Mesenchymal stem cell (in vitro differentiated cells and primary cell): Measurements from ENCODE around the gene ARG1.

Source experiments
- DNase-seq: peaks from one replicate; pipeline ENCODE4 v3.0.0-alpha.2; 2013
- H2AFZ ChIP-seq: one replicate; pipeline ENCODE4 v1.6.1; 2013; ENCODE audit warnings: low read depth, mild to moderate bottlenecking, control low read depth, inconsistent platforms, low read length, moderate library complexity
- H2AK5ac ChIP-seq: 2 replicates; pipeline ENCODE4 v1.6.1; 2013; ENCODE audit warnings: low read length, moderate library complexity, mild to moderate bottlenecking, inconsistent platforms; ENCODE audit not compliant: severe bottlenecking
- H2BK120ac ChIP-seq: one replicate; pipeline ENCODE4 v1.6.1; 2013; ENCODE audit warnings: low read depth, mild to moderate bottlenecking, inconsistent platforms, low read length, moderate library complexity
- H2BK12ac ChIP-seq, 2 experiments: one replicate each; pipeline ENCODE4 v1.6.1; 2013; ENCODE audit warnings: inconsistent platforms in 2 of 2, low read length in 2 of 2, mild to moderate bottlenecking in 2 of 2, moderate library complexity in 2 of 2, control low read depth in 1 of 2
- H2BK15ac ChIP-seq: one replicate; pipeline ENCODE4 v1.6.1; 2013; ENCODE audit warnings: mild to moderate bottlenecking, low read depth, inconsistent platforms; ENCODE audit not compliant: poor library complexity, severe bottlenecking
- H2BK5ac ChIP-seq: 2 replicates; pipeline ENCODE4 v1.6.1; 2013; ENCODE audit warnings: low read depth, mild to moderate bottlenecking, low read length, control low read depth, inconsistent platforms; ENCODE audit not compliant: poor library complexity, severe bottlenecking
- H3K14ac ChIP-seq, 2 experiments: one replicate each; pipeline ENCODE4 v1.6.1; 2013; ENCODE audit warnings: inconsistent platforms in 2 of 2, low read length in 2 of 2, control low read depth in 1 of 2, mild to moderate bottlenecking in 1 of 2, moderate library complexity in 1 of 2
- H3K18ac ChIP-seq, 2 experiments: one replicate each; pipeline ENCODE4 v1.6.1; 2013; ENCODE audit warnings: inconsistent platforms in 2 of 2, low read length in 2 of 2, control low read depth in 1 of 2, low read depth in 1 of 2, mild to moderate bottlenecking in 1 of 2
- H3K23ac ChIP-seq, 2 experiments: one replicate each; pipeline ENCODE4 v1.6.1; 2013; ENCODE audit warnings: inconsistent platforms in 2 of 2, low read length in 2 of 2, mild to moderate bottlenecking in 2 of 2, moderate library complexity in 2 of 2, control low read depth in 1 of 2
- H3K27ac ChIP-seq: 2 replicates; pipeline ENCODE4 v1.5.1; 2013; ENCODE audit warnings: mild to moderate bottlenecking, moderate library complexity, low read length, control low read depth, inconsistent platforms; ENCODE audit not compliant: poor library complexity, severe bottlenecking
- H3K27me3 ChIP-seq, 2 experiments: 2 replicates each; pipeline versions ENCODE4 v1.6.1 to v1.7.0; 2013; ENCODE audit warnings: low read length in 2 of 2, mild to moderate bottlenecking in 2 of 2, moderate library complexity in 2 of 2, control low read depth in 1 of 2, inconsistent platforms in 1 of 2; ENCODE audit not compliant: control insufficient read depth in 1 of 2, insufficient read depth in 1 of 2
- H3K36me3 ChIP-seq, 2 experiments: 2 replicates each; pipeline versions ENCODE4 v1.6.1 to v1.7.0; 2013; ENCODE audit warnings: low read length in 2 of 2, control low read depth in 1 of 2, inconsistent platforms in 1 of 2, low read depth in 1 of 2, mild to moderate bottlenecking in 1 of 2; ENCODE audit not compliant: insufficient read depth in 2 of 2, control insufficient read depth in 1 of 2
- H3K4ac ChIP-seq, 2 experiments: one replicate each; pipeline ENCODE4 v1.6.1; 2013; ENCODE audit warnings: inconsistent platforms in 2 of 2, low read length in 2 of 2, mild to moderate bottlenecking in 2 of 2, moderate library complexity in 2 of 2, control low read depth in 1 of 2, low read depth in 1 of 2
- H3K4me1 ChIP-seq: 2 replicates; pipeline ENCODE4 v1.6.1; 2013; ENCODE audit warnings: low read depth, low read length, control low read depth; ENCODE audit not compliant: control insufficient read depth, insufficient read depth
- H3K4me2 ChIP-seq: 2 replicates; pipeline ENCODE4 v1.6.1; 2013; ENCODE audit warnings: low read length, mild to moderate bottlenecking, inconsistent platforms; ENCODE audit not compliant: poor library complexity, severe bottlenecking
- H3K4me3 ChIP-seq, 2 experiments: 2 replicates each; pipeline versions ENCODE4 v1.5.1 to v1.7.0; 2013; ENCODE audit warnings: low read length in 2 of 2, mild to moderate bottlenecking in 2 of 2, control low read depth in 1 of 2, low read depth in 1 of 2; ENCODE audit not compliant: insufficient read depth in 1 of 2
- H3K79me1 ChIP-seq: replicated peaks from 2 replicates; pipeline ENCODE4 v1.6.1; 2013; ENCODE audit warnings: mild to moderate bottlenecking, control low read depth, low read length, inconsistent platforms; ENCODE audit not compliant: poor library complexity, severe bottlenecking
- H3K9ac ChIP-seq: 2 replicates; pipeline ENCODE4 v1.7.0; 2013; ENCODE audit warnings: mild to moderate bottlenecking, low read length, moderate library complexity
- H3K9me3 ChIP-seq: 2 replicates; pipeline ENCODE4 v1.7.0; 2013; ENCODE audit warnings: mild to moderate bottlenecking, low read length; ENCODE audit not compliant: control insufficient read depth
- H4K8ac ChIP-seq: one replicate; pipeline ENCODE4 v1.6.1; 2013; ENCODE audit warnings: inconsistent platforms, mild to moderate bottlenecking, low read length, moderate library complexity
- H4K91ac ChIP-seq: one replicate; pipeline ENCODE4 v1.6.1; 2013; ENCODE audit warnings: mild to moderate bottlenecking, low read length, inconsistent platforms
- WGBS: methylation state at CpG from one replicate; pipeline ENCODE4 v1.1.7; 2013; ENCODE audit warnings: mixed read lengths; 5-methylcytosine and 5-hydroxymethylcytosine counted together

Gene ARG1

GRCh38 chr6:131627724-131628682 is 55.0 kb downstream of the ARG1 start, which contains the start of gene MED23:
TSS of gene MED23 (minus strand) at chr6:131628242. CDS start at chr6:131628049, 193 bp downstream.
- Histone ChIP-seq H2BK12ac (no peak within 1 kb of the TSS), H3K79me1 (peaks cover 10% of the 10 kb centered on the region), H3K18ac (peak within 1 kb of the TSS; percentile 79 to 84), H4K8ac (peak within 1 kb of the TSS; percentile 97), H3K4me2 (peak within 1 kb of the TSS; percentile 77), H3K14ac (peak within 1 kb of the TSS in 1 of 2 experiments; percentile 89), H3K9me3 (no peaks in the 10 kb centered on the region), H3K27me3 (peaks cover 0 to 7% of the 10 kb centered on the region in 2 experiments), H3K4me1 (no peaks in the 10 kb centered on the region), H3K4ac (peak within 1 kb of the TSS in 1 of 2 experiments; percentile 75), H3K9ac (peak within 1 kb of the TSS; percentile 92), H4K91ac (peak within 1 kb of the TSS; percentile 79), H3K36me3 (peaks cover 4 to 25% of the 10 kb centered on the region in 2 experiments), H2AFZ (peak within 1 kb of the TSS; percentile 98), H2AK5ac (no peak within 1 kb of the TSS), H2BK120ac (no peak within 1 kb of the TSS), H3K4me3 (peak within 1 kb of the TSS; percentile 93 to 94), H3K23ac (peak within 1 kb of the TSS in 1 of 2 experiments; percentile 17), H2BK5ac (peak within 1 kb of the TSS; percentile 44), H3K27ac (peak within 1 kb of the TSS; percentile 83), H2BK15ac (no peak within 1 kb of the TSS)
- 1% methylated on average over 49 of the region's 53 CpGs for WGBS
- peak; percentile 94 for DNase-seq

- Histone ChIP-seq H2BK120ac (no peak overlapping the region), H4K91ac (no peak overlapping the region), H3K9me3 (no peaks in the 10 kb centered on the region), H3K9ac (peak overlapping the region; percentile 92), H2BK12ac (no peak overlapping the region), H2AFZ (no peak overlapping the region), H3K4ac (no peak overlapping the region), H2AK5ac (no peak overlapping the region), H3K14ac (no peak overlapping the region), H3K27me3 (peaks cover 0 to 7% of the 10 kb centered on the region in 2 experiments), H2BK5ac (no peak overlapping the region), H3K4me3 (peak overlapping the region in 1 of 2 experiments; percentile 93), H3K23ac (no peak overlapping the region), H3K27ac (no peak overlapping the region), H3K79me1 (peaks cover 8% of the 10 kb centered on the region), H2BK15ac (no peak overlapping the region), H3K36me3 (peaks cover 4 to 18% of the 10 kb centered on the region in 2 experiments), H3K4me1 (no peaks in the 10 kb centered on the region), H3K18ac (no peak overlapping the region), H4K8ac (no peak overlapping the region), H3K4me2 (no peak overlapping the region)
- DNase-seq = peak; percentile 4
- WGBS = 71% methylated on average over 1 of the region's 1 CpG
Measured at GRCh38 chr6:131628726-131629125, 55.7 kb downstream of the ARG1 start.

- H2BK5ac ChIP-seq = no peak overlapping the region
- H3K14ac ChIP-seq = no peak overlapping the region
- no peak overlapping the region for H2AK5ac ChIP-seq
- no peak overlapping the region for H4K91ac ChIP-seq
- no peaks in the 10 kb centered on the region for H3K9me3 ChIP-seq
- H3K79me1 ChIP-seq = peaks cover 4% of the 10 kb centered on the region
- H4K8ac ChIP-seq = no peak overlapping the region
- H3K9ac ChIP-seq = no peak overlapping the region
- no peak overlapping the region for H2BK15ac ChIP-seq
- H2AFZ ChIP-seq = no peak overlapping the region
- peaks cover 0 to 7% of the 10 kb centered on the region in 2 experiments for H3K27me3 ChIP-seq
- H3K27ac ChIP-seq = no peak overlapping the region
- peaks cover 0 to 8% of the 10 kb centered on the region in 2 experiments for H3K36me3 ChIP-seq
- H2BK12ac ChIP-seq = no peak overlapping the region
- 98% methylated on average over 2 of the region's 2 CpGs for WGBS
- H2BK120ac ChIP-seq = no peak overlapping the region
- H3K18ac ChIP-seq = no peak overlapping the region
- DNase-seq = no peak
- no peaks in the 10 kb centered on the region for H3K4me1 ChIP-seq
- no peak overlapping the region for H3K4me3 ChIP-seq
- H3K23ac ChIP-seq = no peak overlapping the region
- no peak overlapping the region for H3K4me2 ChIP-seq
- H3K4ac ChIP-seq = no peak overlapping the region
Measured at GRCh38 chr6:131629651-131630050, 56.6 kb downstream of the ARG1 start.

- no peak overlapping the region for H2AFZ ChIP-seq
- no peak overlapping the region for H2BK5ac ChIP-seq
- no peak overlapping the region for H4K91ac ChIP-seq
- no peak overlapping the region for H2AK5ac ChIP-seq
- no peak overlapping the region for H3K18ac ChIP-seq
- H3K9ac ChIP-seq = no peak overlapping the region
- H3K79me1 ChIP-seq = peaks cover 1% of the 10 kb centered on the region
- no peak overlapping the region for H2BK12ac ChIP-seq
- no peak overlapping the region for H4K8ac ChIP-seq
- WGBS = 81% methylated on average over 1 of the region's 3 CpGs
- no peak overlapping the region for H2BK120ac ChIP-seq
- no peaks in the 10 kb centered on the region for H3K36me3 ChIP-seq
- no peak for DNase-seq
- H3K23ac ChIP-seq = no peak overlapping the region
- no peak overlapping the region for H3K4me2 ChIP-seq
- H3K4me3 ChIP-seq = no peak overlapping the region
- no peak overlapping the region for H3K4ac ChIP-seq
- no peak overlapping the region for H3K14ac ChIP-seq
- H3K27me3 ChIP-seq = peaks cover 0 to 7% of the 10 kb centered on the region in 2 experiments
- H3K4me1 ChIP-seq = no peaks in the 10 kb centered on the region
- H3K27ac ChIP-seq = no peak overlapping the region
- H3K9me3 ChIP-seq = no peaks in the 10 kb centered on the region
- H2BK15ac ChIP-seq = no peak overlapping the region
Measured at GRCh38 chr6:131631625-131632289, 58.7 kb downstream of the ARG1 start.
